Subcutaneous abdominal adipose tissue (tissue), 5 donors: Measurements from ENCODE around the gene MYLK.
A peak's percentile ranks its signal among the peaks of the same experiment; 100 is the strongest.

Source experiments
- H3K27ac ChIP-seq: one replicate; pipeline ENCODE4 v1.7.0; 2013; ENCODE audit warnings: low read depth, mild to moderate bottlenecking, inconsistent platforms, low read length, moderate library complexity
- H3K27me3 ChIP-seq, 5 donors: one replicate each; pipeline ENCODE4 v1.7.0; 2013; ENCODE audit warnings: low read length in 5 of 5, inconsistent platforms in 1 of 5; ENCODE audit not compliant: control insufficient read depth in 5 of 5, insufficient read depth in 4 of 5
- H3K36me3 ChIP-seq, 5 donors: one replicate each; pipeline ENCODE4 v1.7.0; 2013; ENCODE audit warnings: low read length in 5 of 5; ENCODE audit not compliant: control insufficient read depth in 5 of 5, insufficient read depth in 5 of 5
- H3K4me1 ChIP-seq, 5 donors: one replicate each; pipeline ENCODE4 v1.7.0; 2013; ENCODE audit warnings: low read length in 5 of 5, mild to moderate bottlenecking in 3 of 5, moderate library complexity in 1 of 5; ENCODE audit not compliant: control insufficient read depth in 5 of 5, insufficient read depth in 5 of 5
- H3K4me3 ChIP-seq, 5 donors: one replicate each; pipeline ENCODE4 v1.7.0; 2013; ENCODE audit warnings: low read length in 5 of 5, low read depth in 1 of 5
- H3K9ac ChIP-seq, 5 donors: one replicate each; pipeline ENCODE4 v1.7.0; 2013; ENCODE audit warnings: low read length in 5 of 5, mild to moderate bottlenecking in 4 of 5, moderate library complexity in 3 of 5
- H3K9me3 ChIP-seq, 5 donors: one replicate each; pipeline ENCODE4 v1.7.0; 2013; ENCODE audit warnings: low read length in 5 of 5; ENCODE audit not compliant: control insufficient read depth in 5 of 5
- donor health status: healthy.
- donor health status: healthy.
- donor health status: healthy.
- donor health status: healthy.
- donor health status: healthy.

Gene MYLK

DNA sequence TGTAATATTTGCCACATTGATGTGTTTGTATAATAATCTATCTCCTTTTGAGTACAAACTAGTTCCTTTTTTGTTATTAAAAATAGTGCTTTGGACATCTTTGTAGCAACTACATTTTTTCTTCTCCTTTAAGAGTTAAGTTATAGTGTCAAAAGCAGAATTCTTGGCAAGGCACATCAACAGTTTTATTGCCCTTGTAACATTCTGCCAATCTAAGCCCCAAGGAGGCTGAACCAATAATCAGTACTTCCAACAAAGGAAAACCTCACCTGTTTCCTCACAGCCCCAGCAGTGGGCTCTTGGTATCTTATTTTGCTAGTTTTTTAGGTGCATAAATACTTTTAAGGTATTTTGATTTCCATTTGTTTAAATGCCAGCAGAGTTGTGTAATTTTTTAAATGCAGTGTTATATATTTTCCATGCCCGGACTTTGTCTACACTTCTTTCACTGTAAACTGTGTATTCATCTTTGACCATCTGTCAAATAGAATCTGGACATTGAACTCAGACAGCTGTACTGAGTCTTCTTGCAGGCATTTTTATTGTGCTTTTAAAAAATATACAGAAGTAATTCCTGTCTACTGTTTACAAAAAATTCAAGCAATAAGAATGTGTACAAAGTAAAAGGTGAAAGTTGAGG, 101.0 kb downstream of the MYLK start:
- Histone ChIP-seq H3K27me3 (no peaks in the 10 kb centered on the region), H3K4me1 (peaks cover 0 to 32% (median 28%) of the 10 kb centered on the region in 5 donors), H3K27ac (peak overlapping the region; percentile 45), H3K36me3 (no peaks in the 10 kb centered on the region), H3K4me3 (no peak overlapping the region), H3K9me3 (no peaks in the 10 kb centered on the region), H3K9ac (no peak overlapping the region)

DNA sequence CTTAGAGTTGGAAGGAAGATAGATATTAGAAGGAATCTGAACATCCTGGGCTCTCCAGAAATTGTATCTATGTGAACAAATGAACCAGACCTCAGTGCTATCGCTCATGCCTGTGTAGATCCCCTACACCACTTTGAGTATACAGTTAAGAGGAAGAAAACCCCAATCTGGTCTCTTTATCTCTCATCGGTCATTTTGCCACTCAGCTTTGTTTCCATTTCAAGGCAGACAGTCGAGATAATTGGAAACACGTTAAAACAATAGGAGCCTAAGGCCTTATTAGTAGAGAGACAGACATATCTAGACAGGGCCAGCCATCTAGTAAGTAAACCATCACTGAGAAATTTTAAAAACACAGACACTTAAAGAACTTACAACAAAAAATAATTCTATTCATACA, 101.6 kb downstream of the MYLK start:
- no peak overlapping the region for H3K4me3 ChIP-seq
- H3K4me1 ChIP-seq: peaks cover 0 to 32% (median 28%) of the 10 kb centered on the region in 5 donors
- H3K27me3 ChIP-seq: no peaks in the 10 kb centered on the region

DNA sequence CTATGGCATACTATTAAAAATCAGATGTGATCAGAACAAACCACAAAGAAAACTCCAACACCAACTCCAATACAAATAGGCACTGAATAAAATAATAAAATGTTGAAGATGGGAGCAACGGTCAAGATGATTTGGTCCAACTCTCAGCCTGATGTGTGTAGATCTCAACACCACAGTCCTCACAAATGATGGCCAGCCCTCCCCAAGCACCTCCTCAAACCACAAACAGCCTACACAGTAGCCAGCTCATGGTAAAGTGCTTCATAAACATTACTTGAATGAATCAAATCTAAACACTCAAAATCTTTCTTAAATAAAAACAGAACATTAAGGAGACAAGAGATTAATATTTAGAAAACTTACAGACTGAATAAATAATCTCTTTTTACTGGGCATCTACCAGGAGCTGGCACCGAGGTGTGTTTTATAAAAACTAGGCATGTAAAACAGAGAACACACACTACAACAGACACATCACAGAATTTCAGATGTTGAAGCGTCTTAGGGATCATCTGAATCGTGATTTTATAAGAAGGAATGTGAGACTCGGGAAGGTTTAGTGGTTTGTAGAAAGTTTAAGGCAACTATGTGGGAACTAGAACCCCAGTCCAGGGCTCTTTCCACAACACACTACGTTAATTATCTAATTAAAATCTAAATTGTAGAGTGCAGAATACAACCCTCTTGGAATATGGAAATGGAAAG, 102.4 kb downstream of the MYLK start:
- Histone ChIP-seq H3K9ac (no peak overlapping the region), H3K27ac (no peak overlapping the region), H3K9me3 (no peaks in the 10 kb centered on the region), H3K4me3 (no peak overlapping the region), H3K4me1 (peaks cover 0 to 32% (median 28%) of the 10 kb centered on the region in 5 donors), H3K36me3 (no peaks in the 10 kb centered on the region), H3K27me3 (no peaks in the 10 kb centered on the region)

More for the DNA sequence above, 101.6 kb downstream of the MYLK start:
- Histone ChIP-seq H3K36me3 (no peaks in the 10 kb centered on the region), H3K27ac (peak overlapping the region; percentile 45), H3K9ac (peak overlapping the region in 1 of 5 donors; percentile 43), H3K9me3 (no peaks in the 10 kb centered on the region)

DNA sequence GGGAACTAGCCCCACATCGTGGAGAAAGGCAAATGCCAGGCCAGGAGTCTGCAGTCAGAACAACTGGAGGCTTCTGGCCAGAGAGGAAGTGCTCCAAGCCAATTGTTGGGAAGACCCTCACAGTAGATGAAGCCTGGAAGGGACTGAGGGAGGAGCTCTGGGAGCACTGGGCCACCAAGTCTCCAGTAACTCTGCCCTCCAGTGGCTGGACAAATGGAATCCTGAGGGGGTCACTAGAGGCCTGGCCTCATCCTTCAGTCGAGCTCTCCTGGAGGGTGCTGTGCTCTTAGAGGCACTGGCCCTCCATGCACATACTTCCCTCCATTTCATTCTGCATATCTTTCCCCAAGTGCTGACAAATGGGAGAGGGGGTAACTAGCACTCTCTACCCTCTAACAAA, 103.0 kb downstream of the MYLK start:
- H3K36me3 ChIP-seq: no peaks in the 10 kb centered on the region
- H3K9me3 ChIP-seq: no peaks in the 10 kb centered on the region
- H3K4me3 ChIP-seq: no peak overlapping the region
- peaks cover 0 to 32% (median 28%) of the 10 kb centered on the region in 5 donors for H3K4me1 ChIP-seq
- no peaks in the 10 kb centered on the region for H3K27me3 ChIP-seq
- H3K9ac ChIP-seq: no peak overlapping the region
- no peak overlapping the region for H3K27ac ChIP-seq

DNA sequence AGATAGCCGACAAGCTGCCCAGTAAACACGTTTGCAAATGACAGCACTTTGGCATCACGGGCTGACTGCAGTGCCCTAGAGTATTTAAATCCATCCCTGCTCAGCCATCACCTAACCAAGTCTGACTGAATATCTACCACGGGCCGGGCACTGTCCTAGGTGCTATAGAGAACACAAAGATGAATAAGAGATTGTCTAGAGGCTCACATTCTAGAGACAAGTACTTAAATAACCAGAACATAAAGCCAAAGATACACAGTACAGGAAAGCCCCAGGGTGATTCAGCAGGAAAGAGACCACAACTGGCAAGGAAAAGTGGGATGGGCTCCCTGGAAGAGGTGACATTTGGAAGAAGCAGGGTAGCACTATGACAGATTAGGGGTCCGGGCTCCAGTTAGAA, 103.5 kb downstream of the MYLK start:
- Histone ChIP-seq H3K27me3 (no peaks in the 10 kb centered on the region), H3K9ac (no peak overlapping the region), H3K27ac (no peak overlapping the region), H3K4me3 (no peak overlapping the region), H3K4me1 (peaks cover 0 to 32% (median 28%) of the 10 kb centered on the region in 5 donors), H3K9me3 (no peaks in the 10 kb centered on the region), H3K36me3 (no peaks in the 10 kb centered on the region)

GRCh38 chr3:123779655-123780231, 104.4 kb downstream of the MYLK start:
- H3K27ac ChIP-seq: no peak overlapping the region

GRCh38 chr3:123778991-123779622, 105.0 kb downstream of the MYLK start:
- H3K36me3 ChIP-seq: no peaks in the 10 kb centered on the region
- peaks cover 0 to 42% (median 32%) of the 10 kb centered on the region in 5 donors for H3K4me1 ChIP-seq
- H3K27me3 ChIP-seq: no peaks in the 10 kb centered on the region
- H3K4me3 ChIP-seq: no peak overlapping the region
- no peak overlapping the region for H3K27ac ChIP-seq
- peak overlapping the region in 1 of 5 donors; percentile 12 for H3K9ac ChIP-seq
- H3K9me3 ChIP-seq: no peaks in the 10 kb centered on the region

More at GRCh38 chr3:123779655-123780231, 104.4 kb downstream of the MYLK start:
- H3K4me1 ChIP-seq: peaks cover 0 to 36% (median 28%) of the 10 kb centered on the region in 5 donors
- no peak overlapping the region for H3K4me3 ChIP-seq
- no peak overlapping the region for H3K9ac ChIP-seq
- H3K9me3 ChIP-seq: no peaks in the 10 kb centered on the region
- H3K36me3 ChIP-seq: no peaks in the 10 kb centered on the region
- no peaks in the 10 kb centered on the region for H3K27me3 ChIP-seq

DNA sequence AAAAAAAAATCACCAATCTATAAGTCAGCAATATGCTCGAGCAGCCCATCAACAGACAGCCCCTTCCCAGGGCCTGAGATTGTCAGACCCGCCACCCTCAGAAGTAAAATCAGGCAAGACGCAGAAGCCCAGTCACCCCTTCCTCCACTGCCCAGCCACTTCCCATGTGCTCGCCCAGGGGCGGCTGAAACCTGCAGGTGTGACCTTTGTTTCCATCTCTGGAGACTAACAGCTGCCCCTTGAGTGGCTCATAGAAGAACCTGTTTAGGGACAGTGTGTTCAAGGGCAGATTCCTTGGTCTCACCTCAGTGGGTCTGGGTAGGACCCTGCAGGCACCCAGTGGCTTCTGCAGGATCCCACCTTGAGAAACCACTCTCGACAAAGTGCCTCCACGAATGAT, 105.6 kb downstream of the MYLK start:
- H3K27me3 ChIP-seq: no peaks in the 10 kb centered on the region
- no peaks in the 10 kb centered on the region for H3K9me3 ChIP-seq
- no peak overlapping the region for H3K9ac ChIP-seq
- peaks cover 0 to 42% (median 32%) of the 10 kb centered on the region in 5 donors for H3K4me1 ChIP-seq
- H3K36me3 ChIP-seq: no peaks in the 10 kb centered on the region
- no peak overlapping the region for H3K4me3 ChIP-seq
- H3K27ac ChIP-seq: no peak overlapping the region

DNA sequence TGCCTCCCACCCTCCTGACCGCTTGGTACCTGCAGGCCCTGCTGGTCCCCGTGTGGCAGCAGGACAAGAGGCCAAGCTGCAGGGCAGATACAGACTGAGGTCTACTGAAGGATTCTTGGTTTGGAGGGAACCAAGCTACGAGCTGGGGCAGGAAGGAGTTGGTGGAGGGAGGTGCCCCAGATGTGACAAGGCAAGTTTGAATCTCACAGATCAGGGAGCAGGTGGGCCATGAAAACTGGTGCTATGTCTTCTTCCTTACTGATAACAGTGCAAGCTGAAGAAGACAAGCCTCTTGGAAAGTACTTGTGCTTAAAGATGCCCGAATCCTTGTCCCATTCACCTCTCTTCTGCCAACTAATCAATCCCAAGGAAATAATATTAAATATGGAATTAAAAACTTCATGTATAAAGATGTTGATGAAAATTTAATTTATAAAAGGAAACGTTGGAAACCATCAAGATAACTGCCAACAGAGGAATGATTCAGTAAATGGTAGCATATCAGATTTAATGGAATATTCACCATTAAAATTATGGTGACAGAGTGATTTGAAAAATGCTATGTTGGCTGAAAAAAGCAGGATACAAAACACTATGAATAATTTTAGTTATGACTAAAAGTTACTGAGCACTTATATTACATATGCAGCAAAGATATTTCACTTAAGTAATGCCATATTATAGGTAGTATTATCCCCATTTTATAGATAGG, 107.9 kb downstream of the MYLK start:
- H3K27ac ChIP-seq: no peak overlapping the region
- no peak overlapping the region for H3K4me3 ChIP-seq
- H3K9me3 ChIP-seq: no peaks in the 10 kb centered on the region
- no peaks in the 10 kb centered on the region for H3K36me3 ChIP-seq
- H3K27me3 ChIP-seq: no peaks in the 10 kb centered on the region
- peaks cover 0 to 33% (median 22%) of the 10 kb centered on the region in 5 donors for H3K4me1 ChIP-seq
- H3K9ac ChIP-seq: no peak overlapping the region
